Caco-2 (cell line): ENCODE results near the gene USH2A. TPM values are rescaled to one million over a fixed set of nuclear protein-coding genes. Genes with fewer than 3 reads are reported as not detected.

Source experiments
- BruUV-seq: library from RNA; stranded (reverse); fragments of 400-500 nt; replicated peaks from 2 replicates; lab custom pipeline; 2021; lab: Mats Ljungman, UMichigan
- CTCF ChIA-PET: fragments of 300-600 bp; sonication (Branson Sonifier 250); formaldehyde crosslinking; loops from one replicate; lab custom pipeline; 2022; ENCODE audit warnings: antibody characterized with exemption; lab: Charles Lee
- POLR2A ChIA-PET: fragments of 300-600 bp; sonication (Branson Sonifier 250); formaldehyde crosslinking; loops from one replicate; lab custom pipeline; 2022; ENCODE audit warnings: antibody characterized with exemption; lab: Charles Lee
- DNase-seq, 2 experiments: peaks; one replicate each; pipeline versions ENCODE4 v3.0.0 to v3.0.0-alpha.2; 2020 to 2022
- H3K27me3 ChIP-seq: replicated peaks from 2 replicates; pipeline ENCODE4 v1.6.0; 2011; ENCODE audit warnings: low read length; ENCODE audit not compliant: control insufficient read depth, insufficient read depth
- H3K36me3 ChIP-seq: 2 replicates; pipeline ENCODE4 v1.5.1; 2011; ENCODE audit warnings: low read length; ENCODE audit not compliant: control insufficient read depth, insufficient read depth
- H3K4me1 ChIP-seq: fragments of 250-450 bp; sonication (Bioruptor Pico); 2 replicates; pipeline ENCODE4 v1.5.1; 2020; ENCODE audit warnings: mild to moderate bottlenecking
- H3K4me3 ChIP-seq: 2 replicates; pipeline ENCODE4 v1.5.1; 2011; ENCODE audit warnings: low read depth, mild to moderate bottlenecking, control low read depth, low read length
- H3K9me3 ChIP-seq: fragments of 250-450 bp; sonication (Bioruptor Pico); 2 replicates; pipeline ENCODE4 v1.5.1; 2020; ENCODE audit warnings: mild to moderate bottlenecking, moderate library complexity
- H3K27ac Mint-ChIP-seq: one replicate; pipeline ENCODE4 v1.8.0; 2022; ENCODE audit warnings: mixed read lengths; ENCODE audit not compliant: unreplicated experiment
- H3K27me3 Mint-ChIP-seq: one replicate; pipeline ENCODE4 v1.8.0; 2022; ENCODE audit warnings: mixed read lengths; ENCODE audit not compliant: insufficient read depth, unreplicated experiment
- H3K36me3 Mint-ChIP-seq: one replicate; pipeline ENCODE4 v1.8.0; 2022; ENCODE audit warnings: mild to moderate bottlenecking, mixed read lengths; ENCODE audit not compliant: insufficient read depth, unreplicated experiment
- H3K4me1 Mint-ChIP-seq: one replicate; pipeline ENCODE4 v1.8.0; 2022; ENCODE audit warnings: low read depth, mixed read lengths; ENCODE audit not compliant: unreplicated experiment
- H3K4me3 Mint-ChIP-seq: one replicate; pipeline ENCODE4 v1.8.0; 2022; ENCODE audit warnings: mild to moderate bottlenecking, moderate library complexity, mixed read lengths; ENCODE audit not compliant: unreplicated experiment
- H3K9me3 Mint-ChIP-seq: one replicate; pipeline ENCODE4 v1.8.0; 2022; ENCODE audit warnings: mixed read lengths; ENCODE audit not compliant: unreplicated experiment
- CTCF ChIP-seq, 2 experiments: fragments of 200-600 bp in 1 of 2; IDR thresholded peaks; 1 replicate in 1 of 2; 2 replicates in 1 of 2; pipeline versions ENCODE4 v1.5.1 to v1.8.0; 2011 to 2022; ENCODE audit warnings: antibody characterized with exemption in 1 of 2, control low read depth in 1 of 2, inconsistent platforms in 1 of 2, low read depth in 1 of 2, low read length in 1 of 2, mild to moderate bottlenecking in 1 of 2, moderate library complexity in 1 of 2; ENCODE audit not compliant: insufficient read depth in 1 of 2, severe bottlenecking in 1 of 2, unreplicated experiment in 1 of 2
- intact Hi-C: fragments of 100-400 bp; cut with micrococcal nuclease; formaldehyde crosslinking; loops from one replicate; pipeline ENCODE4 v1.10.0; 2022; ENCODE audit not compliant: unreplicated experiment
- total RNA-seq: library from RNA; stranded (reverse); gene quantifications from 2 replicates; pipeline ENCODE4 v1.2.3, GENCODE V29; 2022

Gene USH2A
- total RNA-seq, 1 experiment from 2014 or later = 0.11 TPM

GRCh38 chr1:216368249-216368648, 55.0 kb downstream of the USH2A start:
- Mint-ChIP-seq H3K9me3 (no peaks in the 10 kb centered on the region), H3K27ac (no peak overlapping the region), H3K36me3 (no peaks in the 10 kb centered on the region), H3K4me1 (peaks cover 12% of the 10 kb centered on the region), H3K27me3 (no peaks in the 10 kb centered on the region), H3K4me3 (no peak overlapping the region)
- no TSS peak for BruUV-seq
- no peaks in the 10 kb centered on the region for H3K36me3 ChIP-seq
- intact Hi-C loops = no loop called here
- peaks cover 11% of the 10 kb centered on the region; the same call in 1 of the 2 replicates for H3K4me1 ChIP-seq
- DNase-seq = no peak
- POLR2A ChIA-PET = no interaction called here
- no peaks in the 10 kb centered on the region for H3K27me3 ChIP-seq
- no peak for TF ChIP-seq CTCF (IDR thresholded peaks at IDR 0.05; ENCODE audit: insufficient read depth in 1 of 2, low read depth in 1 of 2, low read length in 1 of 2, severe bottlenecking in 1 of 2, unreplicated experiment in 1 of 2)
- H3K9me3 ChIP-seq = no peaks in the 10 kb centered on the region
- no peak overlapping the region for H3K4me3 ChIP-seq
- CTCF ChIA-PET = no interaction called here

DNA sequence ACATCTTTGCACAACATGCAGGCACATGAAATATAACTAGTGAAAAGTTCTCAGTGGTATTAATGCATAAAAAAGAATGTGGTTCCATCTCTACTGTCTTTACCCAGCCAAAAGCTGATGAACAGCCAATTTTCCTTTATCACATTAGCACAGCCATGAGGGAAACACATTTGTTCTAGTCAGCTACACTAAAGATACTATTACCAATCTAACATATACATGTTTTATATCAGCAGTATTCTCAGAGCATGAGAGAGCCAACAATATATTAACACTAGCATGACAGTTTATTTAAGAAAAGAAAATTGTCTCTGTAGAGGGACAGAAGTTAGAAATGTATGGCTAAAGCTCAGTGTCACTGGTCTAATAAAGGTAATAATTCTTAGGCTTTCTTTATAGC, 56.3 kb downstream of the USH2A start:
- Mint-ChIP-seq H3K27me3 (no peaks in the 10 kb centered on the region), H3K4me1 (peaks cover 12% of the 10 kb centered on the region), H3K27ac (no peak overlapping the region), H3K9me3 (no peaks in the 10 kb centered on the region), H3K36me3 (no peaks in the 10 kb centered on the region), H3K4me3 (no peak overlapping the region)
- TF ChIP-seq CTCF (IDR thresholded peaks at IDR 0.05; ENCODE audit: insufficient read depth in 1 of 2, low read depth in 1 of 2, low read length in 1 of 2, severe bottlenecking in 1 of 2, unreplicated experiment in 1 of 2) = no peak
- ChIA-PET CTCF (no interaction called here), POLR2A (no interaction called here)
- H3K4me3 ChIP-seq = no peak overlapping the region
- peaks cover 11% of the 10 kb centered on the region; the same call in 1 of the 2 replicates for H3K4me1 ChIP-seq
- no peak for DNase-seq
- no TSS peak for BruUV-seq
- intact Hi-C loops = no loop called here
- no peaks in the 10 kb centered on the region for H3K27me3 ChIP-seq
- no peaks in the 10 kb centered on the region for H3K9me3 ChIP-seq
- no peaks in the 10 kb centered on the region for H3K36me3 ChIP-seq

- no peaks in the 10 kb centered on the region for H3K9me3 Mint-ChIP-seq
Measured at GRCh38 chr1:216356945-216357344, 66.3 kb downstream of the USH2A start.

More at GRCh38 chr1:216356945-216357344, 66.3 kb downstream of the USH2A start:
- ChIA-PET CTCF (no interaction called here), POLR2A (no interaction called here)
- no peak overlapping the region for H3K27ac Mint-ChIP-seq
- BruUV-seq = no TSS peak
- H3K27me3 ChIP-seq = no peaks in the 10 kb centered on the region
- intact Hi-C loops = no loop called here
- H3K4me1 Mint-ChIP-seq = no peaks in the 10 kb centered on the region
- H3K36me3 Mint-ChIP-seq = no peaks in the 10 kb centered on the region
- H3K9me3 ChIP-seq = no peaks in the 10 kb centered on the region
- DNase-seq = no peak
- no peaks in the 10 kb centered on the region for H3K27me3 Mint-ChIP-seq
- H3K4me3 Mint-ChIP-seq = no peak overlapping the region
- no peak for TF ChIP-seq CTCF (IDR thresholded peaks at IDR 0.05; ENCODE audit: insufficient read depth in 1 of 2, low read depth in 1 of 2, low read length in 1 of 2, severe bottlenecking in 1 of 2, unreplicated experiment in 1 of 2)
- H3K4me1 ChIP-seq = no peaks in the 10 kb centered on the region
- H3K4me3 ChIP-seq = no peak overlapping the region
- no peaks in the 10 kb centered on the region for H3K36me3 ChIP-seq
